Left ventricle myocardium superior (tissue), 1 donor: ENCODE measurements around the gene ADCY5. TPM values are rescaled to one million over a fixed set of nuclear protein-coding genes. Genes with fewer than 3 reads are reported as not detected.

ENCODE experiments used
- total RNA-seq: library from RNA; stranded (reverse); fragmentation: NEBNext Ultra II Directional; extraction: Animal tissue kit (Norgen Biotek cat#: 25700); gene quantifications from one replicate; pipeline ENCODE4 v1.2.1, GENCODE V29; 2021
- donor health status: DM: no; HTN: yes; CAD: no; lungs with severe emphysema.

Gene ADCY5
- total RNA-seq, 1 donor from 2014 or later = 273 TPM

Other genes with a start within 250 kb of the ADCY5 start
- gene SEC22A, start 247.1 kb downstream of the ADCY5 start, total RNA-seq = 10.4 TPM
- gene HACD2, start 136.0 kb upstream of the ADCY5 start, total RNA-seq = 10.5 TPM